ENCODE measurements around the gene LAMA3.

LAMA3 gene

DNA sequence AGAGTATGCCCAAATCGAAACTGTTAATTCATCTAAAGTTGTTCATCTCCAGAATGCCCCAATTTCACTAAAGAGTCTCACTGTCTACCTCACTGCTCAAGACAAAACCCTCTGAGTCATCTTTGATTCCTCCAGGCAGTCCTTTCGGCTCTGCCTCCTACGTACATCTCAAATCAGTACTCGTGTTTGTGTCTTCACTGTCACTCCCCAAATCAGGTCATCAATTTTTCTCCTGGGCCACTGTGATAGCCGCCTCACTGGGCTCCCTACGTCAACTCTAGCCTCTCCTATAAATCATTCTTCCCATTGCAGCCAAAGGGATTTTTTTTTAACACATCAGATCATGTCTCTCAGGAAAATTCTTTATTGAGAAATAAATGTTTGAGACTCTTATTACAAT lies 283.2 kb downstream of the LAMA3 start:
- peak; percentile 49 for DNase-seq (ENCODE audit: low read depth)
- TF ChIP-seq CTCF (IDR thresholded peaks at IDR 0.05; ENCODE audit: insufficient read depth, low read depth, low read length, missing control alignments), result no peak
- no peak overlapping the region for H3K4me3 ChIP-seq (ENCODE audit: low read length)

GRCh38 chr18:23977103-23977502 lies 287.9 kb downstream of the LAMA3 start:
- H3K4me3 ChIP-seq (ENCODE audit: low read length), result no peak overlapping the region
- DNase-seq (ENCODE audit: low read depth), result no peak
- TF ChIP-seq CTCF (IDR thresholded peaks at IDR 0.05; ENCODE audit: insufficient read depth, low read depth, low read length, missing control alignments), result no peak

DNA sequence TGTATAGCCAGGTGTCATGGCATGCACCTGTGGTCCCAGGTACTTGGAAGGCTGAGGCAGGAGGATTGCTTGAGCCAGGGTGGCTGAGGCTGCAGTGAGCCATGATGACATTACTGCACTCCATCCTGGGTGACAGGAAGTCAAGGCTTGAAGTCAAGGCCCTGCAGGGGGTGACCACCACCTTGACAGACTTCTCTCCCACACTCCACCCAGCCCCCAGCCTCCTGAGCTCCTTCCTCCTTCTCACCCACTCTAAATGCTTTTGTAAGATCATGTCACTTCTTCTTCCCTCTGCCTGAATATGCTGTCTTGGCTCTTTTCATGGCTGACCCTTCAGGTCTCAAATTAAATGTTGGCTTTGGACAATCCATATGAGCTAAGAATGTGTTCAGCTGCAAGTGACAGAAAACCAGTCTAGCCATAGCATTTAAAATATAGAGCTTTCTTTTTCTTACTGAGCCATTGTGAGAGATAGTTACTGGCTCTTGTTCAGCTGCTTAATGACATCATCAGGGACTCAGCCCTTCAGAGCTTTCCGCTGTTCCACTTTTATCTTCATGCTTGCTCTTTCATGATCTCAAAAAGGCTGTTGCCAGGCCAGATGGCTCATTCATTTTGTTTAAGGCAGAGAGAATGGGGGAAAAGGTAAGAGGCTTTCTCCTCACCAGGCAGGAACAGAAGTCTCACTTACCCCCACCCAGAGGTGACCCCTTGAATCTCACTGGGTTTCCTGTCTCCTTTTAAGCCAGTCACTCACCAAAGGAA lies 288.6 kb downstream of the LAMA3 start:
- no peak for TF ChIP-seq CTCF (IDR thresholded peaks at IDR 0.05; ENCODE audit: insufficient read depth, low read depth, low read length, missing control alignments)
- no peak overlapping the region for H3K4me3 ChIP-seq (ENCODE audit: low read length)
- no peak for DNase-seq (ENCODE audit: low read depth)

- no peak for DNase-seq (ENCODE audit: low read depth)
- no peak overlapping the region for H3K4me3 ChIP-seq (ENCODE audit: low read length)
- no peak for TF ChIP-seq CTCF (IDR thresholded peaks at IDR 0.05; ENCODE audit: insufficient read depth, low read depth, low read length, missing control alignments)
Measured at GRCh38 chr18:23981369-23981980, 292.2 kb downstream of the LAMA3 start.

GRCh38 chr18:23982155-23983079 lies 293.2 kb downstream of the LAMA3 start:
- no peak overlapping the region for H3K4me3 ChIP-seq (ENCODE audit: low read length)
- TF ChIP-seq CTCF (IDR thresholded peaks at IDR 0.05; ENCODE audit: insufficient read depth, low read depth, low read length, missing control alignments), result no peak
- DNase-seq (ENCODE audit: low read depth), result no peak

- TF ChIP-seq CTCF (IDR thresholded peaks at IDR 0.05; ENCODE audit: insufficient read depth, low read depth, low read length, missing control alignments), result no peak
- no peak for DNase-seq (ENCODE audit: low read depth)
- H3K4me3 ChIP-seq (ENCODE audit: low read length), result no peak overlapping the region
Measured at GRCh38 chr18:23983112-23983511, 293.9 kb downstream of the LAMA3 start.
